PC-9 (cell line): ENCODE results near the gene DOCK7.

ENCODE experiments used
- EZH2 ChIP-seq: fragments of 200-600 bp; sonication (generic); IDR thresholded peaks from 2 replicates; pipeline ENCODE4 v1.8.0; 2017; ENCODE audit warnings: antibody characterized with exemption, low read depth
- TF ChIP-seq, protein P1 (sequence below): fragments of 200-600 bp; sonication (generic); conservative IDR thresholded peaks from 2 replicates; pipeline ENCODE4 v1.6.1; 2017; ENCODE audit warnings: mixed run types, antibody characterized with exemption, mild to moderate bottlenecking, moderate library complexity

DNA sequence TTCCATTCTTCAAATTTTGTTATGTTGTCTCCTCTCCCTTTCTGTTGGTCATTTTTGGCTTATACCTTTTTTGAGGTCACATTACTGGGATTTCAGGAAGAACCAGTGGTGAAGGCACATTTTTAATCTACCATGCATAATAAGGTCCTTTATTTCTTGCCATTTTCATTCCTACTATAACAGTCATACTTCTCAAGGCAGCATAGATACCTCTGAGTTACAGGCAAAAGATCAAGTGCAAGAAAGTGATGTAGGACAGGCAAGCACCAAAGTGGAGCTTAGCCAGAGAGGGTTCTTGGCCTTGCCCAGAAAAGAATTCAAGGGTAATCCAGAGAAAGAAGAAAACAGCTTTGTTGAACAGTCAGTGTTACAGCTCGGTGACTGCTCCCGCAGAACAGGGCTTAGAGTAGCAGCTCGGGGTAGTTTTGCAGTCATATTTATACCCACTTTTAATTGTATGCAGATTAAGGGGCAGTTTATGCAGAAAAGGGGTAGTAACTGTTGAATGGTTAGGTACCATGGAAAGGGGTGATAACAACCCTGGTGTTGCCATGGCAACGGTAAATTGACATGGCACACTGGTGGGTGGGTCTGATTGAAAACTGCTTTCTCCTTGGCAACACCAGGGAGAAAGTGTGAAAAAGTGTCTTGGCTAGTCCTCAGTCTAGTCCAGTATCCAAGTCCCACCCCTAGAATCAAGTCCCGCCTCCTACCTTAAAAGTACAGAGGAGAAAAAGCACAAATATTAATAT lies 39.6 kb upstream of the DOCK7 start:
- TF ChIP-seq, protein P1, sequence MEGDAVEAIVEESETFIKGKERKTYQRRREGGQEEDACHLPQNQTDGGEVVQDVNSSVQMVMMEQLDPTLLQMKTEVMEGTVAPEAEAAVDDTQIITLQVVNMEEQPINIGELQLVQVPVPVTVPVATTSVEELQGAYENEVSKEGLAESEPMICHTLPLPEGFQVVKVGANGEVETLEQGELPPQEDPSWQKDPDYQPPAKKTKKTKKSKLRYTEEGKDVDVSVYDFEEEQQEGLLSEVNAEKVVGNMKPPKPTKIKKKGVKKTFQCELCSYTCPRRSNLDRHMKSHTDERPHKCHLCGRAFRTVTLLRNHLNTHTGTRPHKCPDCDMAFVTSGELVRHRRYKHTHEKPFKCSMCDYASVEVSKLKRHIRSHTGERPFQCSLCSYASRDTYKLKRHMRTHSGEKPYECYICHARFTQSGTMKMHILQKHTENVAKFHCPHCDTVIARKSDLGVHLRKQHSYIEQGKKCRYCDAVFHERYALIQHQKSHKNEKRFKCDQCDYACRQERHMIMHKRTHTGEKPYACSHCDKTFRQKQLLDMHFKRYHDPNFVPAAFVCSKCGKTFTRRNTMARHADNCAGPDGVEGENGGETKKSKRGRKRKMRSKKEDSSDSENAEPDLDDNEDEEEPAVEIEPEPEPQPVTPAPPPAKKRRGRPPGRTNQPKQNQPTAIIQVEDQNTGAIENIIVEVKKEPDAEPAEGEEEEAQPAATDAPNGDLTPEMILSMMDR = no peak
- TF ChIP-seq EZH2 = no peak
